HCT116 (cell line): ENCODE measurements around the gene MIGA1. TPM values are rescaled to one million over a fixed set of nuclear protein-coding genes. Genes with fewer than 3 reads are reported as not detected.

Source experiments
- ATAC-seq: fragments of 200-7000 bp; cut with Tn5 transposase; 2 replicates; pipeline ENCODE4 v1.9.1; 2020; ENCODE audit warnings: mild to moderate bottlenecking, moderate library complexity
- BruUV-seq: library from RNA; stranded (reverse); fragments of 400-500 nt; replicated peaks from 2 replicates; lab custom pipeline; 2021; lab: Mats Ljungman, UMichigan
- CTCF ChIA-PET: fragments of 300-600 bp; sonication (Branson Sonifier 250); formaldehyde crosslinking; loops from one replicate; lab custom pipeline; 2021; ENCODE audit warnings: antibody characterized with exemption; lab: Charles Lee
- POLR2A ChIA-PET: fragments of 300-600, 350-600 bp; sonication (Branson Sonifier 250); formaldehyde crosslinking; loops from one replicate; lab custom pipeline; 2021; ENCODE audit warnings: antibody characterized with exemption; lab: Charles Lee
- RAD21 ChIA-PET, 2 experiments: fragments of 300-600 bp; sonication (Branson Sonifier 250); formaldehyde crosslinking; loops; one replicate each; lab custom pipeline; 2023; ENCODE audit warnings: low total read pairs in 2 of 2; ENCODE audit not compliant: uncharacterized antibody in 2 of 2, unreplicated experiment in 2 of 2, low non-redundant PET in 1 of 2; lab: Charles Lee
- DNase-seq: peaks from one replicate; pipeline ENCODE4 v3.0.0-alpha.2; 2010; ENCODE audit warnings: low read depth, low spot score
- H2AFZ ChIP-seq: fragments of 200-600 bp; shearing (Covaris generic), sonication (generic); 2 replicates; pipeline ENCODE4 v1.6.1; 2017; ENCODE audit warnings: low read depth, mixed run types, mixed read lengths, antibody characterized with exemption, low read length; ENCODE audit not compliant: poor library complexity, severe bottlenecking
- H3K27ac ChIP-seq: 2 replicates; pipeline ENCODE4 v1.5.1; 2012; ENCODE audit warnings: low read depth, low read length
- H3K27me3 ChIP-seq: fragments of 200-600 bp; sonication (generic); 2 replicates; pipeline ENCODE4 v1.6.1; 2016; ENCODE audit warnings: mixed run types, low read length, mixed read lengths; ENCODE audit not compliant: insufficient read depth
- H3K36me3 ChIP-seq, 2 experiments: fragments of 200-500 bp in 1 of 2; fragments of 200-600 bp in 1 of 2; sonication (Bioruptor generic) in 1 of 2; sonication (generic) in 1 of 2; 2 replicates each; pipeline versions ENCODE4 v1.5.1 to v1.6.1; 2014 to 2016; ENCODE audit warnings: low read length in 2 of 2, inconsistent platforms in 1 of 2, mixed read lengths in 1 of 2, mixed run types in 1 of 2; ENCODE audit not compliant: insufficient read depth in 2 of 2, control insufficient read depth in 1 of 2
- H3K4me1 ChIP-seq, 2 experiments: fragments of 200-600 bp in 1 of 2; sonication (generic) in 1 of 2; 2 replicates each; pipeline versions ENCODE4 v1.5.1 to v1.6.1; 2012 to 2017; ENCODE audit warnings: low read length in 2 of 2, inconsistent platforms in 1 of 2, mild to moderate bottlenecking in 1 of 2, mixed read lengths in 1 of 2, mixed run types in 1 of 2, moderate library complexity in 1 of 2; ENCODE audit not compliant: insufficient read depth in 2 of 2, control insufficient read depth in 1 of 2
- H3K4me2 ChIP-seq: fragments of 200-600 bp; sonication (generic); 2 replicates; pipeline ENCODE4 v1.6.1; 2017; ENCODE audit warnings: mixed run types, low read length, mixed read lengths
- H3K4me3 ChIP-seq, 2 experiments: fragments of 200-600 bp in 1 of 2; sonication (generic) in 1 of 2; replicated peaks in 1 of 2; 2 replicates each; pipeline ENCODE4 v1.5.1; 2011 to 2016; ENCODE audit warnings: low read length in 2 of 2, control low read depth in 1 of 2, low read depth in 1 of 2, mild to moderate bottlenecking in 1 of 2, mixed read lengths in 1 of 2, mixed run types in 1 of 2
- H3K79me2 ChIP-seq: fragments of 200-600 bp; sonication (generic); 2 replicates; pipeline ENCODE4 v1.6.1; 2017; ENCODE audit warnings: mild to moderate bottlenecking, mixed run types, low read length, moderate library complexity, mixed read lengths; ENCODE audit not compliant: insufficient read depth
- H3K9ac ChIP-seq: fragments of 200-600 bp; sonication (generic); 2 replicates; pipeline ENCODE4 v1.6.1; 2016; ENCODE audit warnings: low read length, mixed read lengths
- H3K9me2 ChIP-seq: fragments of 200-600 bp; sonication (generic), shearing (Covaris generic); 2 replicates; pipeline ENCODE4 v1.6.1; 2017; ENCODE audit warnings: mixed run types, mild to moderate bottlenecking, moderate library complexity; ENCODE audit not compliant: insufficient read depth
- H3K9me3 ChIP-seq, 2 experiments: fragments of 200-500 bp in 1 of 2; fragments of 200-600 bp in 1 of 2; sonication (Bioruptor generic) in 1 of 2; sonication (generic) in 1 of 2; 2 replicates each; pipeline ENCODE4 v1.6.1; 2014 to 2017; ENCODE audit warnings: low read length in 2 of 2, mixed read lengths in 2 of 2, inconsistent platforms in 1 of 2, low read depth in 1 of 2, mild to moderate bottlenecking in 1 of 2, mixed run types in 1 of 2, moderate library complexity in 1 of 2; ENCODE audit not compliant: control insufficient read depth in 1 of 2, insufficient read depth in 1 of 2
- H4K20me1 ChIP-seq: fragments of 200-600 bp; sonication (generic), shearing (Covaris generic); 2 replicates; pipeline ENCODE4 v1.6.1; 2017; ENCODE audit warnings: mixed run types, mild to moderate bottlenecking, moderate library complexity; ENCODE audit not compliant: insufficient read depth
- CBX3 ChIP-seq: IDR thresholded peaks from 2 replicates; pipeline ENCODE4 v1.6.1; 2012; ENCODE audit warnings: low read depth
- CEBPB ChIP-seq: IDR thresholded peaks from 2 replicates; pipeline ENCODE4 v1.6.1; 2012; ENCODE audit warnings: low read depth
- EZH2phosphoT487 ChIP-seq: fragments of 200-600 bp; IDR thresholded peaks from 2 replicates; pipeline ENCODE4 v1.6.1; 2018; ENCODE audit warnings: antibody characterized with exemption, borderline replicate concordance
- SIN3A ChIP-seq: IDR thresholded peaks from 2 replicates; pipeline ENCODE4 v1.6.1; 2012; ENCODE audit warnings: low read depth
- TCF7L2 ChIP-seq: IDR thresholded peaks from 2 replicates; pipeline ENCODE4 v1.7.0; 2011; ENCODE audit warnings: borderline replicate concordance, inconsistent platforms; ENCODE audit not compliant: insufficient read depth, insufficient read length; ENCODE audit errors: extremely low read depth
- YY1 ChIP-seq: IDR thresholded peaks from 2 replicates; pipeline ENCODE4 v1.6.1; 2011; ENCODE audit warnings: low read length, low read depth, moderate library complexity, mild to moderate bottlenecking; ENCODE audit not compliant: insufficient replicate concordance; ENCODE audit errors: extremely low read depth
- ZFX ChIP-seq: fragments of 450-650 bp; IDR thresholded peaks from 2 replicates; pipeline ENCODE4 v1.6.1; 2017
- ZNF274 ChIP-seq: fragments of 200-500 bp; sonication (Bioruptor generic); IDR thresholded peaks from 2 replicates; pipeline ENCODE4 v1.6.1; 2014; ENCODE audit warnings: mild to moderate bottlenecking, low read depth, low read length, inconsistent platforms
- intact Hi-C: fragments of 100-400 bp; cut with micrococcal nuclease; formaldehyde crosslinking; loops from 2 replicates; pipeline ENCODE4 v1.10.0; 2022
- total RNA-seq: library from RNA; stranded (reverse); gene quantifications from one replicate; pipeline ENCODE4 v1.2.1, GENCODE V29; 2021; ENCODE audit not compliant: unreplicated experiment

MIGA1 gene
- total RNA-seq, 1 experiment from 2014 or later = 9.6 TPM

- ATAC-seq (no peak), DNase-seq (no peak)
- Histone ChIP-seq H3K4me2 (no peak overlapping the region), H3K27me3 (no peaks in the 10 kb centered on the region), H3K4me3 (no peak overlapping the region), H3K9ac (no peak overlapping the region), H3K79me2 (peaks cover 8% of the 10 kb centered on the region; the same call in 1 of the 2 replicates), H3K4me1 (no peaks in the 10 kb centered on the region), H3K9me3 (no peaks in the 10 kb centered on the region), H3K36me3 (no peaks in the 10 kb centered on the region), H4K20me1 (no peaks in the 10 kb centered on the region), H3K27ac (no peak overlapping the region), H3K9me2 (no peaks in the 10 kb centered on the region), H2AFZ (no peak overlapping the region)
- TF ChIP-seq ZFX (no peak), CBX3 (no peak), YY1 (no peak)
- ChIA-PET POLR2A (no interaction called here), RAD21 (no interaction called here), CTCF (no interaction called here)
- no TSS peak for BruUV-seq
- intact Hi-C loops = no loop called here
These were observed 15.1 kb downstream of the MIGA1 start for GRCh38 chr1:77794550-77794949.

DNA sequence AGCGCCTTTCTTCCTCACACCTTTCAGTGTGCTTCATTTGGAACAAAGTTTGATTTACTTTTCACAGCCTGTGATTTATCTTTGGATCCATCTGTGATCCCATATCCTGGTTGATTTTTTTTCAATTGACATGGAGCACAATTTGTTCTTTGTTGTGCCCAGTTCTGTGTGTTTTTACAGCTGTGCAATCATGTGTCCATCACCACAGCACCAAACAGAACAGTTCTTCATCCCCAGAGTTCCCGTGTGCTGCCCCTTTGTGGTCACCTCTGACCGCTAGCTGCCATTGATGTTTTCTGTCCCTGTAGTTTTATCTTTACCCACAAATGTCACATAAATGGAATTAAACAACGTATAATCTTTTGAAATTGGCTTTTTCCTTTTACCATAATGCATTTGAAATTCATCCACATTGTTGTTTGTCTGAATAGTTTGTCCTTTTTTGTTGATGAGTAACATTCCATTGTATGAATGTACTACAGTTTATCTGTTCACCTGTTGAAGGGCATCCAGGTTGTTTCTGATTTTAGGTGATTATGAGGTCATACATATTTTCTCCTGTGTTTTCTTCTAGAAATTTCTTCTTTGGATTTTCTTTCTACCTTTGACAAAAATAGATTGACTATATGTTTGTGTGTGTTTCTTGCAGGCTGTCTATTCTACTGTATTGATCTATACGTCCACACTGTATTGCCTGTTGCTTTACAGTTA lies 17.4 kb downstream of the MIGA1 start:
- ChIA-PET POLR2A (no interaction called here), CTCF (no interaction called here)
- Histone ChIP-seq H3K27ac (no peak overlapping the region), H3K27me3 (no peaks in the 10 kb centered on the region), H3K4me2 (no peak overlapping the region), H2AFZ (no peak overlapping the region), H3K36me3 (no peaks in the 10 kb centered on the region)
- TF ChIP-seq SIN3A = no peak
- no peak for TF ChIP-seq CEBPB
- TF ChIP-seq TCF7L2 = no peak
- no peak for TF ChIP-seq CBX3
- no peak for TF ChIP-seq EZH2phosphoT487
- no peak for TF ChIP-seq ZNF274
- TF ChIP-seq, all 23 proteins: peak for 0
- RAD21 ChIA-PET = no interaction called here
- DNase-seq = no peak
- Histone ChIP-seq H4K20me1 (no peaks in the 10 kb centered on the region; the same call in 1 of the 2 replicates), H3K79me2 (peaks cover 10% of the 10 kb centered on the region; the same call in 1 of the 2 replicates), H3K4me1 (no peaks in the 10 kb centered on the region), H3K9ac (no peak overlapping the region), H3K9me3 (no peaks in the 10 kb centered on the region), H3K4me3 (no peak overlapping the region), H3K9me2 (no peaks in the 10 kb centered on the region)
- no TSS peak for BruUV-seq
- intact Hi-C loops = no loop called here
- ATAC-seq = no peak
